AG04450 (cell line): Measurements from ENCODE around the gene ZC3H12C. TPM values are rescaled to one million over a fixed set of nuclear protein-coding genes. Genes with fewer than 3 reads are reported as not detected.
"Not testable (repeated sequence)": the region's sequence is repeated elsewhere in the genome, so short reads cannot be mapped to it uniquely, and the experiment has no call there.

Experiments
- CTCF ChIA-PET: fragments of 300-600, 350-600 bp; formaldehyde crosslinking; extraction: SDS; loops from one replicate; lab custom pipeline; 2022; ENCODE audit warnings: antibody characterized with exemption, inconsistent platforms; lab: Charles Lee
- POLR2A ChIA-PET: fragments of 350-600 bp; formaldehyde crosslinking; extraction: SDS; loops from one replicate; lab custom pipeline; 2021; ENCODE audit warnings: antibody characterized with exemption, inconsistent platforms; lab: Yijun Ruan, JAX
- DNase-seq: peaks from one replicate; pipeline ENCODE4 v3.0.0-alpha.2; 2011; ENCODE audit warnings: low read depth, low spot score
- H3K27ac ChIP-seq: one replicate; pipeline ENCODE4 v1.5.1; 2012; ENCODE audit warnings: low read depth, low read length, control low read depth
- H3K27me3 ChIP-seq: one replicate; pipeline ENCODE4 v1.6.0; 2012; ENCODE audit warnings: low read length; ENCODE audit not compliant: control insufficient read depth, insufficient read depth
- H3K4me3 ChIP-seq: 2 replicates; pipeline ENCODE4 v1.5.1; 2011; ENCODE audit warnings: mild to moderate bottlenecking, low read depth, low read length, control low read depth
- H3K9me3 ChIP-seq: 2 replicates; pipeline ENCODE4 v1.5.1; 2012; ENCODE audit warnings: low read length; ENCODE audit not compliant: control insufficient read depth, insufficient read depth
- CTCF ChIP-seq: IDR thresholded peaks from 2 replicates; pipeline ENCODE4 v1.5.1; 2011; ENCODE audit warnings: low read depth, low read length, control low read depth, inconsistent platforms
- polyA plus RNA-seq: library from polyadenylated mRNA; depleted of rRNA; stranded (reverse); fragments of >200 nt; gene quantifications from 2 replicates; pipeline ENCODE4 v1.2.3, GENCODE V29; 2011

Gene ZC3H12C
- polyA plus RNA-seq, 1 experiment = 10.9 TPM

- no peaks in the 10 kb centered on the region for H3K27me3 ChIP-seq
- no peaks in the 10 kb centered on the region for H3K9me3 ChIP-seq
- no peak overlapping the region for H3K4me3 ChIP-seq
- TF ChIP-seq CTCF = no peak
- ChIA-PET POLR2A (interaction anchor here (1.0 kb wide), 1 partner anchor 95 kb away, joined by 3 read pairs; the partner anchor contains the start of gene RDX), CTCF (interaction anchor here (0.6 to 6.7 kb wide), 42 partner anchors 8 to 1537 kb away, joined by 3 to 144 read pairs (median 5); partner anchors contain the start of genes FDX1 and RDX)
- no peak overlapping the region for H3K27ac ChIP-seq
- DNase-seq = no peak
These were observed 107.6 kb downstream of the ZC3H12C start for GRCh38 chr11:110200836-110201235.

- ChIA-PET POLR2A (no interaction called here), CTCF (interaction anchor here (0.5 to 1.1 kb wide), 2 partner anchors 40 to 227 kb away, joined by 3 to 6 read pairs; no protein-coding TSS in a partner anchor)
- TF ChIP-seq CTCF = no peak
- H3K27me3 ChIP-seq = no peaks in the 10 kb centered on the region
- no peaks in the 10 kb centered on the region for H3K9me3 ChIP-seq
- H3K4me3 ChIP-seq = no peak overlapping the region
- DNase-seq = no peak
- no peak overlapping the region for H3K27ac ChIP-seq
These were observed 113.9 kb downstream of the ZC3H12C start for GRCh38 chr11:110207123-110207522.

- H3K27ac ChIP-seq, H3K27me3 ChIP-seq, H3K9me3 ChIP-seq, POLR2A ChIA-PET, DNase-seq, CTCF ChIA-PET: not testable (repeated sequence)
- peak overlapping the region; percentile 32; the same call in 1 of the 2 replicates for H3K4me3 ChIP-seq
These were observed 115.6 kb downstream of the ZC3H12C start for GRCh38 chr11:110208678-110209312.

- DNase-seq, H3K9me3 ChIP-seq, POLR2A ChIA-PET, H3K27me3 ChIP-seq, CTCF ChIA-PET, H3K27ac ChIP-seq: not testable (repeated sequence)
- peak overlapping the region; percentile 27; the same call in 1 of the 2 replicates for H3K4me3 ChIP-seq
These were observed 116.1 kb downstream of the ZC3H12C start for GRCh38 chr11:110209313-110209694.

- Histone ChIP-seq H3K9me3 (no peaks in the 10 kb centered on the region), H3K27ac (no peak overlapping the region), H3K4me3 (no peak overlapping the region), H3K27me3 (no peaks in the 10 kb centered on the region)
- no peak for DNase-seq
- CTCF ChIA-PET = interaction anchor here (1.2 kb wide), 1 partner anchor 160 kb away, joined by 3 read pairs; no protein-coding TSS in a partner anchor
- POLR2A ChIA-PET = no interaction called here
- no peak for TF ChIP-seq CTCF
These were observed 124.2 kb downstream of the ZC3H12C start for GRCh38 chr11:110217223-110217877.

- no peak for TF ChIP-seq CTCF
- no peak overlapping the region for H3K4me3 ChIP-seq
- no peaks in the 10 kb centered on the region for H3K9me3 ChIP-seq
- DNase-seq = no peak
- CTCF ChIA-PET = interaction anchor here (0.8 kb wide), 1 partner anchor 160 kb away, joined by 3 read pairs; no protein-coding TSS in a partner anchor
- H3K27me3 ChIP-seq = no peaks in the 10 kb centered on the region
- H3K27ac ChIP-seq = no peak overlapping the region
- POLR2A ChIA-PET = no interaction called here
These were observed 124.7 kb downstream of the ZC3H12C start for GRCh38 chr11:110217936-110218335.
